ENCODE data around the gene PPP6R1.

DNA sequence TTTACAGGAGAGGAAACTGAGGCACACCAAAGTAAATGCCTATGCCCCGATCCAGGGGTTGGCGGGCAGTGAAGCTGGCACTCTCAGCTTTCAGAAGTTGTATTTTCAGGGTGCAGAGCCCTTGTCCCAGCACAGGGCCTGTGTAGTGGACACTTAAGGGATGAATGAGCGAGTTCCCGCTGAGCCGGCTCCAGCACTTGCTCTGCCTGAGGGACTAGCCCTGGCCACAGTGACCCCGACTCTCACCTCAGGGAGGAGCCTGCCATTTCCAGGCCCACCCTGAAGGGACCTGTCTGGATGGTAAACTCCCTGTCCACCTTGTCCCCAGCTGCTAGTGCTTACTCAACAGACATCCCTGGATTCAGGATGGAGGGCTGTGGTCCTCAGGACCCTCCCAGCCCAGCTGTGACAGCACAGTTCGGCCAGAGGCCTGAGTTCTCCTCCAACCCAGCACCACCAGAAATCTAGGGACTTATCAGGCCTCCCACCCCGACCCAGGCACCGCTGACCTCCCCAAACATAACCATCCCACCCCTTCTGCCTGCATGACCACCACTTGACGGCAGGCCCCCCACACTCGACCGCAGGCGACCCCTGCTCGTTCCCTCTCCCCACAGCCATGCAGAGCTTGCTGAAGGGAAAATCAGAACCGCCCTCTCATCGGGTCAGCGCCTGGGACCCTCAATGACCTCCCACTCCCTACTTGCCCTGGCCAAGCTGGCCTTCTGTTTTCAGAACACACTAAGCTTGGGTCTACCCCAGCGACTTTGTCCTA lies 8.4 kb downstream of the PPP6R1 start:
- TF ChIP-seq, protein P1, sequence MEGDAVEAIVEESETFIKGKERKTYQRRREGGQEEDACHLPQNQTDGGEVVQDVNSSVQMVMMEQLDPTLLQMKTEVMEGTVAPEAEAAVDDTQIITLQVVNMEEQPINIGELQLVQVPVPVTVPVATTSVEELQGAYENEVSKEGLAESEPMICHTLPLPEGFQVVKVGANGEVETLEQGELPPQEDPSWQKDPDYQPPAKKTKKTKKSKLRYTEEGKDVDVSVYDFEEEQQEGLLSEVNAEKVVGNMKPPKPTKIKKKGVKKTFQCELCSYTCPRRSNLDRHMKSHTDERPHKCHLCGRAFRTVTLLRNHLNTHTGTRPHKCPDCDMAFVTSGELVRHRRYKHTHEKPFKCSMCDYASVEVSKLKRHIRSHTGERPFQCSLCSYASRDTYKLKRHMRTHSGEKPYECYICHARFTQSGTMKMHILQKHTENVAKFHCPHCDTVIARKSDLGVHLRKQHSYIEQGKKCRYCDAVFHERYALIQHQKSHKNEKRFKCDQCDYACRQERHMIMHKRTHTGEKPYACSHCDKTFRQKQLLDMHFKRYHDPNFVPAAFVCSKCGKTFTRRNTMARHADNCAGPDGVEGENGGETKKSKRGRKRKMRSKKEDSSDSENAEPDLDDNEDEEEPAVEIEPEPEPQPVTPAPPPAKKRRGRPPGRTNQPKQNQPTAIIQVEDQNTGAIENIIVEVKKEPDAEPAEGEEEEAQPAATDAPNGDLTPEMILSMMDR (IDR thresholded peaks at IDR 0.05), result no peak
- TF ChIP-seq SIN3A (IDR thresholded peaks at IDR 0.05; ENCODE audit: borderline replicate concordance, insufficient read depth, low read depth, low read length), result no peak

All from Panc1 (cell line).